Gastrocnemius medialis (tissue), 4 donors: ENCODE measurements around the gene RIN3. TPM values are rescaled to one million over a fixed set of nuclear protein-coding genes. Genes with fewer than 3 reads are reported as not detected.

Experiments used
- ATAC-seq, 2 donors: fragments of 150-250 bp; one replicate each; pipeline ENCODE4 v1.9.1; 2016
- DNase-seq, 2 donors: peaks; one replicate each; pipeline ENCODE4 v3.0.0-alpha.2; 2019
- H3K27ac ChIP-seq, 4 donors: fragments of 200-600 bp; sonication (generic); 1 replicate in 1 of 4; 2 replicates in 3 of 4; pipeline ENCODE4 v1.5.1; 2016 to 2018; ENCODE audit warnings: mild to moderate bottlenecking in 2 of 4, moderate library complexity in 1 of 4
- H3K27me3 ChIP-seq, 3 donors: fragments of 200-600 bp; sonication (generic) in 2 of 3; 1 replicate in 1 of 3; 2 replicates in 2 of 3; pipeline versions ENCODE4 v1.5.1 to v1.6.0; 2016 to 2019; ENCODE audit warnings: mild to moderate bottlenecking in 1 of 3, moderate library complexity in 1 of 3
- H3K36me3 ChIP-seq, 2 donors: fragments of 200-600 bp; sonication (generic) in 1 of 2; one replicate each; pipeline ENCODE4 v1.5.1; 2017 to 2018
- H3K4me1 ChIP-seq, 2 donors: fragments of 200-600 bp; sonication (generic) in 1 of 2; one replicate each; pipeline ENCODE4 v1.5.1; 2016 to 2017; ENCODE audit warnings: mild to moderate bottlenecking in 2 of 2
- H3K4me3 ChIP-seq, 4 donors: fragments of 200-600 bp; sonication (generic) in 3 of 4; 1 replicate in 1 of 4; 2 replicates in 3 of 4; pipeline ENCODE4 v1.5.1; 2016 to 2019; ENCODE audit warnings: mild to moderate bottlenecking in 2 of 4
- H3K9me3 ChIP-seq, 3 donors: fragments of 200-600 bp; sonication (generic) in 2 of 3; 1 replicate in 1 of 3; 2 replicates in 2 of 3; pipeline ENCODE4 v1.5.1; 2016 to 2019
- POLR2A ChIP-seq, 2 donors: fragments of 450-650 bp; IDR thresholded peaks; one replicate each; pipeline ENCODE4 v1.6.1; 2017; ENCODE audit warnings: antibody characterized with exemption in 2 of 2, mild to moderate bottlenecking in 2 of 2, moderate library complexity in 2 of 2
- in situ Hi-C, 4 donors: fragments of 200-750 bp; cut with MboI; loops; one replicate each; pipeline versions ENCODE4 v1.15.0 to v1.8.0; 2017; ENCODE audit warnings: low sequenced_read_pairs in 4 of 4
- intact Hi-C: fragments of 100-400 bp; cut with DNase I; formaldehyde crosslinking; loops from one replicate; pipeline ENCODE4 v1.15.1; 2023; ENCODE audit warnings: low total_unique reads
- total RNA-seq, 4 donors: library from RNA; depleted of rRNA; stranded (reverse); fragments of >200 nt; gene quantifications; one replicate each; pipeline versions ENCODE4 v1.1.0 to v1.2.3, GENCODE V29; 2016
- TF ChIP-seq, protein P1 (sequence below), 5 experiments: fragments of 450-650 bp in 3 of 5; fragments of 200-600 bp in 2 of 5; sonication (generic) in 2 of 5; IDR thresholded peaks in 4 of 5; conservative IDR thresholded peaks in 1 of 5; 1 replicate in 4 of 5; 2 replicates in 1 of 5; pipeline ENCODE4 v1.5.1; 2016 to 2019; ENCODE audit warnings: antibody characterized with exemption in 5 of 5, mild to moderate bottlenecking in 3 of 5, moderate library complexity in 3 of 5

The RIN3 gene
- total RNA-seq, 4 donors from 2014 or later: 2.1 to 3.7 (median 2.6) TPM

DNA sequence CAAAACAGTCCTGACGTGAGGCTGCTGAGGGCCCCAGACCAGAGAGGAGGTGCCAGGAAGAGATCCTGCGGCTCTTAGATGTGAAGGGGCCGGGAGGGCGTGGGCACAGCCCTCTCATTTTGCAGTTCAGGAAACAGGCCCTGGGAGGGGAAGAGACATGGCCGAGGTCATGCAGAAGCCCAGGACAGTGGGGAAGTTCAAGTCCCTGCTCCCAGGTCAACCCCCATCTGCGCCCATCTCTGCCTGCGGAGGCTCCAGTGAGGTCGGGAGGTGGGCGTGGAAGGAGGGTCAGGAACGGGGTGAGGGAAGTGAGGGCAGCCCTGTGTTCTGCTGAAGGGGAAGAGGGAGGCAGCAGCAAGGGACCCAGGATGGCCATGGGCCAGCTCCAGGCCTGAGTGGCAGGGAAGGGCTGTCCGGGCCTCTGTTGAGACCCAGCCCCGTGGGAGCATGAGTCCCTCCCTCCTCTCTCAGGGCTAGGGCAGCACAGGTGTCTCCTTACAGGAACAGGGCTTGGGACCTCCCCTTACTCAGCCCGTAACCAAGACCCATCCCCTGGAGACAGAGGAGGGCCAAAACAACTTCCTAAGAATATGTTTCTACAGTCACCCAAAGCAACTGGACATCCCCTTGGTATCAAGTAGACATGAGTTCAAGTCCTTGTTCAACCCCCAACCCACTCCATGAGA lies 144.0 kb downstream of the RIN3 start:
- Histone ChIP-seq H3K9me3 (no peaks in the 10 kb centered on the region), H3K4me3 (no peak overlapping the region), H3K4me1 (peaks cover 0 to 5% of the 10 kb centered on the region in 2 donors), H3K27ac (peak overlapping the region; percentile 9 to 56 (median 48)), H3K27me3 (no peaks in the 10 kb centered on the region), H3K36me3 (no peaks in the 10 kb centered on the region)
- in situ Hi-C loops: no loop called here
- ATAC-seq (peak; percentile 43 to 53), DNase-seq (peak; percentile 52 to 61)
- TF ChIP-seq POLR2A (IDR thresholded peaks at IDR 0.05): peak in 1 of 2 donors; percentile 32
- TF ChIP-seq, protein P1, sequence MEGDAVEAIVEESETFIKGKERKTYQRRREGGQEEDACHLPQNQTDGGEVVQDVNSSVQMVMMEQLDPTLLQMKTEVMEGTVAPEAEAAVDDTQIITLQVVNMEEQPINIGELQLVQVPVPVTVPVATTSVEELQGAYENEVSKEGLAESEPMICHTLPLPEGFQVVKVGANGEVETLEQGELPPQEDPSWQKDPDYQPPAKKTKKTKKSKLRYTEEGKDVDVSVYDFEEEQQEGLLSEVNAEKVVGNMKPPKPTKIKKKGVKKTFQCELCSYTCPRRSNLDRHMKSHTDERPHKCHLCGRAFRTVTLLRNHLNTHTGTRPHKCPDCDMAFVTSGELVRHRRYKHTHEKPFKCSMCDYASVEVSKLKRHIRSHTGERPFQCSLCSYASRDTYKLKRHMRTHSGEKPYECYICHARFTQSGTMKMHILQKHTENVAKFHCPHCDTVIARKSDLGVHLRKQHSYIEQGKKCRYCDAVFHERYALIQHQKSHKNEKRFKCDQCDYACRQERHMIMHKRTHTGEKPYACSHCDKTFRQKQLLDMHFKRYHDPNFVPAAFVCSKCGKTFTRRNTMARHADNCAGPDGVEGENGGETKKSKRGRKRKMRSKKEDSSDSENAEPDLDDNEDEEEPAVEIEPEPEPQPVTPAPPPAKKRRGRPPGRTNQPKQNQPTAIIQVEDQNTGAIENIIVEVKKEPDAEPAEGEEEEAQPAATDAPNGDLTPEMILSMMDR (IDR thresholded peaks at IDR 0.05 in 4 of 5, conservative IDR thresholded peaks at IDR 0.05 in 1 of 5): no peak
- intact Hi-C loops: no loop called here

GRCh38 chr14:92658160-92658559 lies 144.6 kb downstream of the RIN3 start:
- no peak for TF ChIP-seq POLR2A (IDR thresholded peaks at IDR 0.05)
- TF ChIP-seq, protein P1 (IDR thresholded peaks at IDR 0.05 in 4 of 5, conservative IDR thresholded peaks at IDR 0.05 in 1 of 5): no peak
- Histone ChIP-seq H3K9me3 (no peaks in the 10 kb centered on the region), H3K36me3 (no peaks in the 10 kb centered on the region), H3K27ac (peak overlapping the region in 3 of 4 donors; percentile 9 to 56 (median 55)), H3K4me3 (no peak overlapping the region), H3K27me3 (no peaks in the 10 kb centered on the region), H3K4me1 (peaks cover 0 to 5% of the 10 kb centered on the region in 2 donors)
- ATAC-seq (no peak), DNase-seq (no peak)
- in situ Hi-C loops: no loop called here
- intact Hi-C loops: no loop called here

DNA sequence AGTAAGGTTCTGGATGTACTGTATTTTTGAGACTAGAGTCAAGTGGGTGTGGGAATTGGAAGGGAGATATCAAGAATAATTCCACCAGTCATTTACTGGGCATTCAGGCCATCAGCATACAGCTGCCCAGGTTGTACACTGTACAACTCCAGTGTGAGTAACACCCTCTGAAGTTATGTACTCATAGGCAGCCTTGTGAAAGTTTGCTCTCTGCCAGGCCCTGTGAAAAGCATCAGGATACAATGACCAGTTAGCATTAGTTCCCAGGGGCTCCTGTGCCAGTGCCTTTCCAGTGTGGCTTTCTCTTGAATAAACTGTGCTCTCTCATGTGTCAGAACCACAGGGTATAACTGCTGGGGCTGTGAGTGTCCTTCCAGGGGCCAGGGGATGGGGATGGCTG lies 145.1 kb downstream of the RIN3 start:
- H3K4me3 ChIP-seq: no peak overlapping the region
- in situ Hi-C loops (no loop called here), intact Hi-C loops (no loop called here)
- H3K27ac ChIP-seq: peak overlapping the region in 3 of 4 donors; percentile 54 to 68 (median 56)
- no peak for ATAC-seq
- TF ChIP-seq POLR2A (IDR thresholded peaks at IDR 0.05): no peak
- TF ChIP-seq, protein P1 (IDR thresholded peaks at IDR 0.05 in 4 of 5, conservative IDR thresholded peaks at IDR 0.05 in 1 of 5): no peak
- H3K9me3 ChIP-seq: no peaks in the 10 kb centered on the region
- H3K4me1 ChIP-seq: peaks cover 0 to 5% of the 10 kb centered on the region in 2 donors
- no peaks in the 10 kb centered on the region for H3K27me3 ChIP-seq
- no peaks in the 10 kb centered on the region for H3K36me3 ChIP-seq
- no peak for DNase-seq

DNA sequence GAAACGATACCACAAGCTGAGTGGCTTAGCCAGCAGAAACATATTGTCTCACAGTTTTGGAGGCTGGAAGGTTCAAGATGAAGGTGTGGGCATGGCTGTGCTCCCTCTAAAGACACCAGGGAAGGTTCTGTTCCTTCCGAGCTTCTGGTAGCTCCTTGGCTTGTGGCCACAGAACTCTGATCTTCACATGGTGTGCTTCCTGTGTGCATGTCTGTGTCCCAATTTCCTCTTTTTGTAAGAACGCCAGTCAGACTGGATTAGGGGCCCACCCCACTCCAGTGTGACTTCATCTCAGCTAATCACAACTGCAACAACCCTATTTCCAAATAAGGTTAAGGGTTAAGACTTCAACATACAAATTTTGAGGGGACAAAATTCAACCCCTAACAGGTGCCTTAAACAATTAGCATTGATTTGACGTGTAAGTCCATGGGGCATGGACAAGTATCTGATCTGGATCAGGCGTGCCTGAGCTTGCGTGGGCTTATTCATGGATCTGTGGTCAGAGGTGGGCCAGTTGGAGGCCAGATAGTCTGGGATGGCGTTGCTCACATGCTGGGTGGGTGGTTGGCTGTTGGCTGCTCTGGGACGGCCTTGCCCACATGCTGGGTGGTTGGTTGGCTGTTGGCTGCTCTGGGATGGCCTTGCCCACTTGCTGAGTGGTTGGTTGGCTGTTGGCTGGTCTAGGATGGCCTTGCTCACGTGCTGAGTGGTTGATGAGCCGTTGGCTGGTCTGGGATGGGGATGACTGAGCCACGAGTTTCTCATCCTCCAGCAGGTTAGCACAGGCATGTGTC lies 146.4 kb downstream of the RIN3 start:
- TF ChIP-seq POLR2A (IDR thresholded peaks at IDR 0.05): peak in 1 of 2 donors; percentile 17
- TF ChIP-seq, protein P1 (IDR thresholded peaks at IDR 0.05 in 4 of 5, conservative IDR thresholded peaks at IDR 0.05 in 1 of 5): no peak
- peak; percentile 32 to 62 for ATAC-seq
- DNase-seq: peak; percentile 48 to 59
- Histone ChIP-seq H3K4me3 (no peak overlapping the region), H3K27ac (peak overlapping the region; percentile 54 to 68 (median 58)), H3K4me1 (peaks cover 0 to 5% of the 10 kb centered on the region in 2 donors), H3K36me3 (no peaks in the 10 kb centered on the region), H3K9me3 (no peaks in the 10 kb centered on the region), H3K27me3 (no peaks in the 10 kb centered on the region)
- intact Hi-C loops (no loop called here), in situ Hi-C loops (no loop called here)
